Hematopoietic multipotent progenitor cell treated with erythropoietin and hydrocortisone succinate and interleukin-3 and kit ligand, for 4 days (in vitro differentiated cells): ENCODE results near the gene MEGF10.

Experiments
- DNase-seq: peaks from one replicate; pipeline ENCODE4 v3.0.0-alpha.2; 2015

MEGF10 gene

GRCh38 chr5:127418367-127418766, 127.8 kb downstream of the MEGF10 start:
- no peak for DNase-seq

GRCh38 chr5:127418974-127419682, 128.5 kb downstream of the MEGF10 start:
- DNase-seq, result no peak

GRCh38 chr5:127419683-127420257, 129.2 kb downstream of the MEGF10 start:
- no peak for DNase-seq

- no peak for DNase-seq
These were observed 130.2 kb downstream of the MEGF10 start for GRCh38 chr5:127420758-127421157.

- DNase-seq, result peak; percentile 25
These were observed 130.9 kb downstream of the MEGF10 start for GRCh38 chr5:127421471-127421870.

GRCh38 chr5:127423173-127423798, 132.7 kb downstream of the MEGF10 start:
- peak; percentile 13 for DNase-seq

- no peak for DNase-seq
These were observed 134.4 kb downstream of the MEGF10 start for GRCh38 chr5:127425037-127425436.

- peak; percentile 69 for DNase-seq
These were observed 135.3 kb downstream of the MEGF10 start for GRCh38 chr5:127425868-127426267.

- DNase-seq, result no peak
These were observed 136.1 kb downstream of the MEGF10 start for GRCh38 chr5:127426661-127427060.

- no peak for DNase-seq
These were observed 137.7 kb downstream of the MEGF10 start for GRCh38 chr5:127428276-127428675.

GRCh38 chr5:127428748-127429147, 138.2 kb downstream of the MEGF10 start:
- DNase-seq, result peak; percentile 30

- DNase-seq, result peak; percentile 75
These were observed 139.3 kb downstream of the MEGF10 start for GRCh38 chr5:127429928-127430327.

GRCh38 chr5:127430627-127431026, 140.0 kb downstream of the MEGF10 start:
- no peak for DNase-seq

GRCh38 chr5:127431977-127432585, 141.5 kb downstream of the MEGF10 start:
- DNase-seq, result no peak

GRCh38 chr5:127433526-127433925, 142.9 kb downstream of the MEGF10 start:
- no peak for DNase-seq

- no peak for DNase-seq
These were observed 144.0 kb downstream of the MEGF10 start for GRCh38 chr5:127434588-127434987.

GRCh38 chr5:127435821-127436220, 145.2 kb downstream of the MEGF10 start:
- no peak for DNase-seq

- no peak for DNase-seq
These were observed 149.0 kb downstream of the MEGF10 start for GRCh38 chr5:127439644-127440043.

GRCh38 chr5:127440831-127441230, 150.2 kb downstream of the MEGF10 start:
- DNase-seq, result no peak

GRCh38 chr5:127441799-127442484, 151.3 kb downstream of the MEGF10 start:
- DNase-seq, result peak; percentile 59

- no peak for DNase-seq
These were observed 153.6 kb downstream of the MEGF10 start for GRCh38 chr5:127444171-127444570.

GRCh38 chr5:127445328-127445727, 154.7 kb downstream of the MEGF10 start:
- DNase-seq, result no peak

GRCh38 chr5:127446626-127447025, 156.0 kb downstream of the MEGF10 start:
- no peak for DNase-seq
